Gastrocnemius medialis (tissue), 4 donors: Measurements from ENCODE around the gene SLC30A7.

Experiments
- POLR2A ChIP-seq, 2 donors: fragments of 450-650 bp; IDR thresholded peaks; one replicate each; pipeline ENCODE4 v1.6.1; 2017; ENCODE audit warnings: antibody characterized with exemption in 2 of 2, mild to moderate bottlenecking in 2 of 2, moderate library complexity in 2 of 2
- TF ChIP-seq, protein P1 (sequence below), 5 experiments: fragments of 450-650 bp in 3 of 5; fragments of 200-600 bp in 2 of 5; sonication (generic) in 2 of 5; IDR thresholded peaks in 4 of 5; conservative IDR thresholded peaks in 1 of 5; 1 replicate in 4 of 5; 2 replicates in 1 of 5; pipeline ENCODE4 v1.5.1; 2016 to 2019; ENCODE audit warnings: antibody characterized with exemption in 5 of 5, mild to moderate bottlenecking in 3 of 5, moderate library complexity in 3 of 5

DNA sequence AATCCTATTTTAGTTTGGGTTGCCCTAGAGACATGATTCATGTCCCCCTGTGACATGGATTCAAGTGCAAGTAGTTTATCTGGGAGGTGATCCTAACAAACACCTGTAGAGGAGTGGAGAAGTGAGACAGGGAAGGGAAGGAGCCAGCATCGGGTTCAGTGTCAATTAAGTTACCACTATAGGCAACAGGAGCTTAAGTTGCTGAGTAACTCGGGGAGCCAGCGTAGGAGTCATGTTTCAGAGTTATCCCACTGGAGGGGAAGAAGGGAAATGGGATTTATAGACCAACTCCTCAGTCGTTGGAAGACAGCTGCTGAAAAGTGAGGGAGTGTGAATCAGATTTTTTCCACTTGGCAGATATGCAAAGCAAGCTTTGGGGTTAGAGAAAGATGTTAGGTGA is 54.9 kb downstream of the SLC30A7 start:
- TF ChIP-seq, protein P1, sequence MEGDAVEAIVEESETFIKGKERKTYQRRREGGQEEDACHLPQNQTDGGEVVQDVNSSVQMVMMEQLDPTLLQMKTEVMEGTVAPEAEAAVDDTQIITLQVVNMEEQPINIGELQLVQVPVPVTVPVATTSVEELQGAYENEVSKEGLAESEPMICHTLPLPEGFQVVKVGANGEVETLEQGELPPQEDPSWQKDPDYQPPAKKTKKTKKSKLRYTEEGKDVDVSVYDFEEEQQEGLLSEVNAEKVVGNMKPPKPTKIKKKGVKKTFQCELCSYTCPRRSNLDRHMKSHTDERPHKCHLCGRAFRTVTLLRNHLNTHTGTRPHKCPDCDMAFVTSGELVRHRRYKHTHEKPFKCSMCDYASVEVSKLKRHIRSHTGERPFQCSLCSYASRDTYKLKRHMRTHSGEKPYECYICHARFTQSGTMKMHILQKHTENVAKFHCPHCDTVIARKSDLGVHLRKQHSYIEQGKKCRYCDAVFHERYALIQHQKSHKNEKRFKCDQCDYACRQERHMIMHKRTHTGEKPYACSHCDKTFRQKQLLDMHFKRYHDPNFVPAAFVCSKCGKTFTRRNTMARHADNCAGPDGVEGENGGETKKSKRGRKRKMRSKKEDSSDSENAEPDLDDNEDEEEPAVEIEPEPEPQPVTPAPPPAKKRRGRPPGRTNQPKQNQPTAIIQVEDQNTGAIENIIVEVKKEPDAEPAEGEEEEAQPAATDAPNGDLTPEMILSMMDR (IDR thresholded peaks at IDR 0.05 in 4 of 5, conservative IDR thresholded peaks at IDR 0.05 in 1 of 5), result no peak
- TF ChIP-seq POLR2A (IDR thresholded peaks at IDR 0.05), result no peak
